ENCODE measurements around the gene DNM3. TPM values are rescaled to one million over a fixed set of nuclear protein-coding genes. Genes with fewer than 3 reads are reported as not detected.

Gene DNM3
- total and polyA plus RNA-seq, 2 of the 8 experiments (the other 6 are each of a cell fraction or from before 2014, with no cell fraction given): 2.0 to 8.5 TPM

- TF ChIP-seq CHD7 (IDR thresholded peaks at IDR 0.05; ENCODE audit: insufficient replicate concordance, low read length) (no peak), EZH2 (IDR thresholded peaks at IDR 0.05; ENCODE audit: low read depth, low read length, severe bottlenecking) (no peak), RXRA (IDR thresholded peaks at IDR 0.05; ENCODE audit: insufficient read depth, low read depth, low read length) (no peak), TBP (IDR thresholded peaks at IDR 0.05; ENCODE audit: low read depth, low read length) (no peak)
These were observed 498.5 kb downstream of the DNM3 start (continued) for GRCh38 chr1:172339842-172340241.

Data from H1 (cell line).